Stimulated activated CD4-positive, alpha-beta T cell treated with anti-CD3 and anti-CD28 coated beads, Interleukin-2, amount 100 ng/mL, for 24 hours (primary cell): ENCODE data around the gene STX16.

Experiments used
- DNase-seq, 2 donors: peaks; one replicate each; pipeline ENCODE4 v3.0.0-alpha.2; 2020

STX16 gene

GRCh38 chr20:58650776-58651558 is at the start of gene STX16:
Gene STX16, plus strand, starts transcription at chr20:58651283. Its CDS starts 724 bp downstream, at chr20:58652007.
- DNase-seq: peak; percentile 90

- DNase-seq: no peak
These were observed 49.0 kb upstream of the STX16 start for GRCh38 chr20:58602124-58602523.

- DNase-seq: no peak
These were observed 47.4 kb upstream of the STX16 start for GRCh38 chr20:58603721-58604120.

GRCh38 chr20:58604128-58604881 is 46.8 kb upstream of the STX16 start:
- DNase-seq: no peak

- no peak for DNase-seq
These were observed 45.6 kb upstream of the STX16 start for GRCh38 chr20:58605292-58606065.

- DNase-seq: no peak
These were observed 44.9 kb upstream of the STX16 start for GRCh38 chr20:58606184-58606583.

- no peak for DNase-seq
These were observed 42.8 kb upstream of the STX16 start for GRCh38 chr20:58608096-58608840.

GRCh38 chr20:58609026-58609425 is 42.1 kb upstream of the STX16 start:
- DNase-seq: no peak

- no peak for DNase-seq
These were observed 40.8 kb upstream of the STX16 start for GRCh38 chr20:58610071-58610800.

- no peak for DNase-seq
These were observed 40.3 kb upstream of the STX16 start for GRCh38 chr20:58610811-58611210.

GRCh38 chr20:58611236-58612030 is 39.6 kb upstream of the STX16 start:
- DNase-seq: no peak

- DNase-seq: no peak
These were observed 38.9 kb upstream of the STX16 start for GRCh38 chr20:58612121-58612691.

- DNase-seq: no peak
These were observed 37.8 kb upstream of the STX16 start for GRCh38 chr20:58613061-58613854.

GRCh38 chr20:58614366-58614765 is 36.7 kb upstream of the STX16 start:
- no peak for DNase-seq

GRCh38 chr20:58614984-58615760 is 35.9 kb upstream of the STX16 start:
- no peak for DNase-seq

- DNase-seq: no peak
These were observed 34.7 kb upstream of the STX16 start for GRCh38 chr20:58616411-58616810.

- DNase-seq: no peak
These were observed 33.9 kb upstream of the STX16 start for GRCh38 chr20:58617158-58617557.

- no peak for DNase-seq
These were observed 32.6 kb upstream of the STX16 start for GRCh38 chr20:58618351-58619076.
